Astrocyte of the cerebellum (primary cell): Measurements from ENCODE around the gene GALNTL6.
A peak's percentile ranks its signal among the peaks of the same experiment; 100 is the strongest.

Source experiments
- DNase-seq: peaks from one replicate; pipeline ENCODE4 v3.0.0-alpha.2; 2011; ENCODE audit warnings: low read depth
- H3K4me3 ChIP-seq: 2 replicates; pipeline ENCODE4 v1.5.1; 2011; ENCODE audit warnings: mild to moderate bottlenecking, low read depth, low read length, moderate library complexity
- in situ Hi-C: cut with HindIII; loops from 2 replicates; pipeline ENCODE4 v1.10.0; 2017; ENCODE audit warnings: low sequenced_read_pairs
- TF ChIP-seq, protein P1 (sequence below): IDR thresholded peaks from 2 replicates; pipeline ENCODE4 v1.5.1; 2012; ENCODE audit warnings: low read length, low read depth, moderate library complexity, mild to moderate bottlenecking; ENCODE audit errors: missing control alignments

Gene GALNTL6

DNA sequence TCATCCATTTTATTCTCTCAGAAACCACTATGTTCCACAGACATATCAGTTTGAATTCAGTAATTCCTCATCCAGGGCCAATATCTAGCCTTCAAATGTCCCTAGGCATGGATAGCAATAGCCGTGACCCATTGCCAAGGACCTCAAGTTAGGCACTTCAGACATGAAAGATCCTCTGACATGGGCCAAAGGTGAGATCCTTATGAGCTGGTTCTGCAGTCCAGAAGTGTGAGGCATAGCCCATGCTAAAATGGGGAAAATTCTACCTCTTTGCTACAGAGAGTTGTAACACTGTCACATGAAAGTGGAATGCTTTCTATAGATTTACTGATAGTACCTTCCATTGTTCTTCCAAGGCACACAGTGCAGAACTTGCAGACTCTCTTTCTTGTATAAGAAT, 1005.7 kb downstream of the GALNTL6 start:
- H3K4me3 ChIP-seq = no peak overlapping the region
- TF ChIP-seq, protein P1, sequence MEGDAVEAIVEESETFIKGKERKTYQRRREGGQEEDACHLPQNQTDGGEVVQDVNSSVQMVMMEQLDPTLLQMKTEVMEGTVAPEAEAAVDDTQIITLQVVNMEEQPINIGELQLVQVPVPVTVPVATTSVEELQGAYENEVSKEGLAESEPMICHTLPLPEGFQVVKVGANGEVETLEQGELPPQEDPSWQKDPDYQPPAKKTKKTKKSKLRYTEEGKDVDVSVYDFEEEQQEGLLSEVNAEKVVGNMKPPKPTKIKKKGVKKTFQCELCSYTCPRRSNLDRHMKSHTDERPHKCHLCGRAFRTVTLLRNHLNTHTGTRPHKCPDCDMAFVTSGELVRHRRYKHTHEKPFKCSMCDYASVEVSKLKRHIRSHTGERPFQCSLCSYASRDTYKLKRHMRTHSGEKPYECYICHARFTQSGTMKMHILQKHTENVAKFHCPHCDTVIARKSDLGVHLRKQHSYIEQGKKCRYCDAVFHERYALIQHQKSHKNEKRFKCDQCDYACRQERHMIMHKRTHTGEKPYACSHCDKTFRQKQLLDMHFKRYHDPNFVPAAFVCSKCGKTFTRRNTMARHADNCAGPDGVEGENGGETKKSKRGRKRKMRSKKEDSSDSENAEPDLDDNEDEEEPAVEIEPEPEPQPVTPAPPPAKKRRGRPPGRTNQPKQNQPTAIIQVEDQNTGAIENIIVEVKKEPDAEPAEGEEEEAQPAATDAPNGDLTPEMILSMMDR = no peak
- no peak for DNase-seq
- in situ Hi-C loops = no loop called here

DNA sequence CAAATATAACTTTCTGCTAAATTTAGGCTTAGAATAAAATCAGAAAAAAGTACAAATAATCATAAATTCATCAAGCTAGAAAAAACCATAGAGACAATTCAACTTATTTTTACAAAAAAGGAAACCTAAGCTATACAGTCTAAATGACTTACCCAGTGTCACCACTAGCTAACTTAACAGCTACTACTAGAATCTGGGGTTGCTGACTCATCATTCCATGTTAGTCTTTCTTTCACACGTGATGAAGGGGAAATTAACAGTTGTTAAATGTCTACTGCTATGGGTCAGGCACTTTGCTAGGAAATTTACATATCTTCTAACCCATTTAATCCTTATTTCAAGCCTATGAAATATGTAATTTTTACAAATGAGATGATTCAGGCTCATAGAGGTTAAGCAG, 1006.1 kb downstream of the GALNTL6 start:
- H3K4me3 ChIP-seq = no peak overlapping the region
- DNase-seq = no peak
- in situ Hi-C loops = no loop called here
- TF ChIP-seq, protein P1 = no peak

DNA sequence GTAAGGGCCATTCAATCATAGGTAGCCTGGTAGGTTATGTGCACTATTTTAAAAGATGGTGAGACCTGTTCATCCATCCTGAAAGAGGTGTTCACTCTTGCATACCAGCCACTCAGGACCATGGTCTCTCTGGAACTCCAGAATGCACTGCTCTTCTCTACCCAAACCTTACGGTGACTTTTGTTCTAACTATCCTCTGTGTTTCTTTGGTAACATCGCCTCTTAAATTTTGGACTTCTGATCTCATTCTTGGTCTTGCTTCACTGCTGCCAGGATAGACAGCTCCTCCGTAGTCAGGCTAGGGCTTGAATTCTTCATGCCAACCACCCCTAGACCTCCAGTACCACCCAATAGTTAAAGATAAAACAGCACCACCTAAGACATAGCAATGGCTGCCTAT, 1009.1 kb downstream of the GALNTL6 start:
- no peak overlapping the region for H3K4me3 ChIP-seq
- in situ Hi-C loops = no loop called here
- no peak for DNase-seq
- TF ChIP-seq, protein P1 = no peak

DNA sequence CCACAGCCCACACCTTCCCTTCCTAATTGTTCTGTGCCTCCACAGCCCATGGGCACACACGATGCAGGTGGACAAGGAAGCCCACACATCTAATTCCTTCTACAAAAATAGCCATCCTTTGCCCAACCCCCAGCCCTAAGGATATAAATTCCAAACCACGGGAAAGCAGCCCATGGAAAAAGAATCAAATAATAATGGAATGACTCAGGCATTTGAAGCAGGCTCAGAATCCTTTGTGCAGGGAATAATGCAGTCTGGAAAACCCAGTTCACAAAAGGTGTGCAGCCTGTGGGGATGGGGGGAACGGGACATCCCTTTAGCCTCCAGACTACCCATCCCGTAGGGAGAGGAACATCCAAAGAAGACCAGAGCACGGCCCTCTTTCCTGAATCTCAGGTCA, 1013.1 kb downstream of the GALNTL6 start:
- in situ Hi-C loops = no loop called here
- no peak for DNase-seq
- TF ChIP-seq, protein P1 = no peak
- no peak overlapping the region for H3K4me3 ChIP-seq

DNA sequence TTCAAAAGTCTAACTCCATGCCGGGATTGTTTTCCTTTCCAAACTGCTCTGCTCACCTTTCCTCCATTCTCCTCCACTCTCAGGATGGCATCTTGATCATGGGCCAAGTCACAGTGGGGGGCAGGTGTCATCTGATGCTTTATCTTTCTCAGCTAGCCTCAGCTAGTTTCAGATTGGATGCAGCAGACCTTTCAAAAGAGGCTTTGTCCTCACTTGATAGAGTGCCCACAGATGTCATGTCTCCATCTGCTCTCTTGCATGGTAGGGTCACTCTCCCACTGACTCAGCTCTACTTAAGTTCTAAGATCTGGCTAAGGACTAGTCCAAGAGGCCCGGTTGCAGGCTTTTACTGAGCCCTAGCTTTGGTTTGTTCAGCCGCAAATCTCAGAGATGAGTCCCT, 1013.7 kb downstream of the GALNTL6 start:
- DNase-seq = no peak
- TF ChIP-seq, protein P1 = no peak
- no peak overlapping the region for H3K4me3 ChIP-seq
- in situ Hi-C loops = no loop called here

DNA sequence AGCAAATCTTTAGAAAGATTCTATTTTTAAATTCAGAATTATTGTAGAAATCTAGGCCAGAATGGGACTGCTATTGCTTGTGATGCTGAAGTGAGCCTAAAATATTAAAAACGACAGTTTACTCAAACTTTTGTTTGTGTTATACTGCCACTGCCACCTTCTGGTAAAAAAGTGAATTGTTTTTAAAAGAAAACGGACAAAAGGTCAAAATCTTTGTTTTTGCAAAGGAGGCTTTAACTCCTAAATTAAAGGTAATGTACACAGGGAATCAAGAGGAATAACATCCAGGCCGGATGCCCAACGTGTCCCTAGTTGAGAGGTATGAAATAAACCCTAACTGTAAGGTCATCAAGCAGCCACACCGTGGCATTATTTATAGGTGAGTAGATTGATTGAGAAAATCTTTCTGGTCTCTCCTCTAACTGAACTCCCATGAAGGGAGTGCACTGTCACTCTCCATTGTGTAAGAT, 1017.1 kb downstream of the GALNTL6 start:
- DNase-seq = no peak
- TF ChIP-seq, protein P1 = peak; percentile 10
- in situ Hi-C loops = no loop called here
- no peak overlapping the region for H3K4me3 ChIP-seq

DNA sequence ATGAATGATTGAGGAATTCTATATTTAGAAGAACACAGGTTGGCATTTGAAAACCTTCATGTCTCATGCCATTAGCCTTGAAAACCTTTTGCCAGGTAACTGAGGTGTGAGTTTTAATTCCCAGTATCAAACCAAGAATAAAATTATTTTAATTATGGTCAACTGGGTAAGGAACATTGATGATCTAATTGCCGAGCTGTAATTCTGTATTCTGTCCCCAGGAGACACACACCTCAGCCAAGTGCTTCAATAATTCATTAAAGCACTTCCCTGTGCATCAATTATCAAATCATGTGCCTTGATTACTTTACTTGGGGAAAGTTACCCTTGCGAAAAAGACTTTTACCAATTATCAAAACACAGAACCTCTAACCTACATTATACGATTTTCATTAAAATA, 1023.5 kb downstream of the GALNTL6 start:
- in situ Hi-C loops = no loop called here
- DNase-seq = no peak
- H3K4me3 ChIP-seq = no peak overlapping the region
- TF ChIP-seq, protein P1 = no peak
